Measurements from ENCODE around the gene ZNF281. TPM values are rescaled to one million over a fixed set of nuclear protein-coding genes. Genes with fewer than 3 reads are reported as not detected.

The ZNF281 gene
- polyA plus RNA-seq, 1 experiment = 17.7 TPM

DNA sequence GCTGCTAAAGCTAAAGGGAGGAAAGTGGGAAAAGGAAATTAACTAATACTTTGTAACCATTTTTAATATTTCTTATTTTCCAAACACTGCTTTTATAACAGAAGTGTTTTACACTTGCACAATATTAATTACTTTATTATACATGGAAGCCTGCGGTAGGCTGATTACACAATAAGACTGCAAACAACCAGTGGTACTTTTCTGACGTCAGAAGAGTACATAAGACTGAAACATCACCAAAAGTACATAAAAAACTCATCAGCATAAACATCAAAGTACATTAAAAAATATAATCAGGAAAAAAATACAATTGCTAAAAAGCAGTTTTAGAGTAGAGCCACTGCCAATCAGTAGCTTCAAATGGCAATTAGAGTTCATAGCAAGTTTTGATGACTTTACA is 4.6 kb downstream of the ZNF281 start:
- Histone ChIP-seq H3K4me3 (ENCODE audit: low read depth, low read length) (no peak overlapping the region; the same call in 1 of the 2 replicates), H3K27me3 (ENCODE audit: control insufficient read depth, insufficient read depth, low read length) (no peaks in the 10 kb centered on the region), H3K27ac (ENCODE audit: low read depth, low read length) (no peak overlapping the region), H3K9me3 (ENCODE audit: control insufficient read depth, insufficient read depth, low read length) (no peaks in the 10 kb centered on the region; the same call in 1 of the 2 replicates)
- TF ChIP-seq, protein P1, sequence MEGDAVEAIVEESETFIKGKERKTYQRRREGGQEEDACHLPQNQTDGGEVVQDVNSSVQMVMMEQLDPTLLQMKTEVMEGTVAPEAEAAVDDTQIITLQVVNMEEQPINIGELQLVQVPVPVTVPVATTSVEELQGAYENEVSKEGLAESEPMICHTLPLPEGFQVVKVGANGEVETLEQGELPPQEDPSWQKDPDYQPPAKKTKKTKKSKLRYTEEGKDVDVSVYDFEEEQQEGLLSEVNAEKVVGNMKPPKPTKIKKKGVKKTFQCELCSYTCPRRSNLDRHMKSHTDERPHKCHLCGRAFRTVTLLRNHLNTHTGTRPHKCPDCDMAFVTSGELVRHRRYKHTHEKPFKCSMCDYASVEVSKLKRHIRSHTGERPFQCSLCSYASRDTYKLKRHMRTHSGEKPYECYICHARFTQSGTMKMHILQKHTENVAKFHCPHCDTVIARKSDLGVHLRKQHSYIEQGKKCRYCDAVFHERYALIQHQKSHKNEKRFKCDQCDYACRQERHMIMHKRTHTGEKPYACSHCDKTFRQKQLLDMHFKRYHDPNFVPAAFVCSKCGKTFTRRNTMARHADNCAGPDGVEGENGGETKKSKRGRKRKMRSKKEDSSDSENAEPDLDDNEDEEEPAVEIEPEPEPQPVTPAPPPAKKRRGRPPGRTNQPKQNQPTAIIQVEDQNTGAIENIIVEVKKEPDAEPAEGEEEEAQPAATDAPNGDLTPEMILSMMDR (IDR thresholded peaks at IDR 0.05; ENCODE audit: low read depth, low read length) = no peak
- DNase-seq (ENCODE audit: low read depth, low spot score) = no peak
- ChIA-PET POLR2A (no interaction called here), CTCF (interaction anchor here (1.5 kb wide), 1 partner anchor 721 kb away, joined by 6 read pairs; no protein-coding TSS in a partner anchor)

DNA sequence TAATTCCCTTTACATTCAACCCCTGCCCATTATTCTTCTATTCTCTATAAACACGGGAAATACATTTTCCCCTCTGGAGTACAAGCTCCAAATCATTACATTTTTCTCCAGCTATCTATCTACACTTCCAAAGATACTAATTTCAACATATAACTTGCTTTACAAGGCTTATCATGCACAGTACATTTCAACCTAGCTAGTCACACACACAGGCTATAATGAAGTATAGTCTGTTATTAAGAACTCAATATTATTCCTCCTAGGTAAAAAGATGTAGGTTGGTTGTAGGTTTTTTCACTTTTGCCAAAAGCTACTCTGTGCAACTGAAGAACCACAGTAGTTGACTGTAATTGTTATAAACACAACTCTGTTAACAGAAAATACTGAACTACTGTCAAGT is 8.1 kb downstream of the ZNF281 start:
- DNase-seq (ENCODE audit: low read depth, low spot score) = no peak
- no peaks in the 10 kb centered on the region for H3K9me3 ChIP-seq (ENCODE audit: control insufficient read depth, insufficient read depth, low read length)
- H3K4me3 ChIP-seq (ENCODE audit: low read depth, low read length) = no peak overlapping the region
- H3K27me3 ChIP-seq (ENCODE audit: control insufficient read depth, insufficient read depth, low read length) = no peaks in the 10 kb centered on the region
- no peak overlapping the region for H3K27ac ChIP-seq (ENCODE audit: low read depth, low read length)
- ChIA-PET CTCF (interaction anchor here (0.9 to 1.5 kb wide), 2 partner anchors 87 to 717 kb away, joined by 3 to 4 read pairs; no protein-coding TSS in a partner anchor), POLR2A (no interaction called here)
- TF ChIP-seq, protein P1 (IDR thresholded peaks at IDR 0.05; ENCODE audit: low read depth, low read length) = no peak

DNA sequence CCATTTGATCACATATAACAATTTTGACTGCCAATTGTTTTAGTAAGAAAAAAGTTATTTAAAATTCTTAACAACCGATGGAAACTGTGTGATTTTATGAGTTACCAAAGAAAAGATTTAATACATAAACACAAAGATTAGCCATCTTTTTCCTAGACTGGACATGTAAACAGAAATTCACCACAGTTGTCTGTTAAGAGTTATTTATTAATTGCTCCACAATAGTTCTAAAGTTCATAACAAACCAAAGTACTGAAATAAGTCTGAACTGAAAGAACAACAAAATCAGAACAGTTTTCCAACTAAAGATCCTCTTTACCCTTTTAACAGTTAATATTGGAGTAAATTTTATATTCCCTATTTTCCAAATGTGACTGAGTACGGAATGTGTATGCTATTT is 8.6 kb downstream of the ZNF281 start:
- Histone ChIP-seq H3K27me3 (ENCODE audit: control insufficient read depth, insufficient read depth, low read length) (no peaks in the 10 kb centered on the region), H3K27ac (ENCODE audit: low read depth, low read length) (no peak overlapping the region), H3K9me3 (ENCODE audit: control insufficient read depth, insufficient read depth, low read length) (no peaks in the 10 kb centered on the region), H3K4me3 (ENCODE audit: low read depth, low read length) (no peak overlapping the region)
- POLR2A ChIA-PET = no interaction called here
- CTCF ChIA-PET = interaction anchor here (1.1 to 1.5 kb wide), 2 partner anchors 122 to 716 kb away, joined by 3 to 4 read pairs; no protein-coding TSS in a partner anchor
- DNase-seq (ENCODE audit: low read depth, low spot score) = no peak
- TF ChIP-seq, protein P1 (IDR thresholded peaks at IDR 0.05; ENCODE audit: low read depth, low read length) = no peak

DNA sequence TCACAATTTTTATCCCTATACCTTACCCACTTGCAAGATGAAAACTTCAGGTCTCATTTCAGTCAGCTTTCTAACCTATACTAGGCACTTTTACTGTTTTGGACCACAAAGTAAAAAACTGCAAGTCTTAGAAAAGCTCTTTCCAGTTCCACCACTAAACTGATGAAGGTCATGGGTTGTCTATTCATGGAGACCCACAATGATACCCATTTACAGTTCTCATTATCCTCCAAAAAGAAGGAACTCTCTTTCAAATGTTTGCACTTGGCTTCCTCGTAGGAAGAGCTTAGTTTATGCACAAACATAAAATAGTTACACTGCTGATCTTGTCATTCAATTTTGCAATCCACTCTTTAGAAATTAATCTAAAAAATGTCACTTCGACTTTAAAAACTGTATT is 9.3 kb downstream of the ZNF281 start:
- Histone ChIP-seq H3K27ac (ENCODE audit: low read depth, low read length) (no peak overlapping the region), H3K4me3 (ENCODE audit: low read depth, low read length) (no peak overlapping the region), H3K27me3 (ENCODE audit: control insufficient read depth, insufficient read depth, low read length) (no peaks in the 10 kb centered on the region), H3K9me3 (ENCODE audit: control insufficient read depth, insufficient read depth, low read length) (no peaks in the 10 kb centered on the region)
- no peak for DNase-seq (ENCODE audit: low read depth, low spot score)
- ChIA-PET POLR2A (no interaction called here), CTCF (interaction anchor here (1.1 to 1.5 kb wide), 2 partner anchors 121 to 716 kb away, joined by 3 to 4 read pairs; no protein-coding TSS in a partner anchor)
- TF ChIP-seq, protein P1 (IDR thresholded peaks at IDR 0.05; ENCODE audit: low read depth, low read length) = no peak

DNA sequence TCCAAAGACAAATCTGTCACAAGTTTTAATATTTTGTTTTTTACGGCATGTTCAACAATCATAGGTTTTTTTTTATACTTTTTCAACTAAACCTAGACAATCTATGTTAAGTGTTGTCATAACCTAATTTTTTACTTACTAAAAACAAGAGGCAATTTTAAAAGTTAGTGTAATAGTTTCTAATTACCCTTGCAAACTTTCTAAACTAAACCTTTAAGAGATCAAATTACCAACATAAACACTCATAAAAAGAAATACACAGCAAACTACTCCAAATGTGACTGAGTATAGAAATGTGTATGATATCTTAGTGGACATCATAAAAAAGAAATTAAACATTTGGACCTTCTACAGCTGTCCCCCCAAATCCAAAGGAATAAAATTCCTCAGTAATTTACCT is 10.0 kb downstream of the ZNF281 start:
- H3K4me3 ChIP-seq (ENCODE audit: low read depth, low read length) = no peak overlapping the region
- no peaks in the 10 kb centered on the region for H3K9me3 ChIP-seq (ENCODE audit: control insufficient read depth, insufficient read depth, low read length)
- no peak overlapping the region for H3K27ac ChIP-seq (ENCODE audit: low read depth, low read length)
- H3K27me3 ChIP-seq (ENCODE audit: control insufficient read depth, insufficient read depth, low read length) = no peaks in the 10 kb centered on the region
- CTCF ChIA-PET = no interaction called here
- TF ChIP-seq, protein P1 (IDR thresholded peaks at IDR 0.05; ENCODE audit: low read depth, low read length) = no peak
- DNase-seq (ENCODE audit: low read depth, low spot score) = no peak
- POLR2A ChIA-PET = no interaction called here
